K562 (cell line): ENCODE results near the gene NUDT1. TPM values are rescaled to one million over a fixed set of nuclear protein-coding genes. Genes with fewer than 3 reads are reported as not detected.

Source experiments
- ATAC-seq: fragments of 200-7000 bp; cut with Tn5 transposase; 3 replicates; pipeline ENCODE4 v1.9.1; 2020; ENCODE audit warnings: moderate library complexity
- BruUV-seq: library from RNA; stranded (reverse); fragments of 400-500 nt; replicated peaks from 2 replicates; lab custom pipeline; 2021; lab: Mats Ljungman, UMichigan
- CTCF ChIA-PET: fragments of 300-600 bp; formaldehyde crosslinking; extraction: SDS; loops from one replicate; lab custom pipeline; 2021; ENCODE audit warnings: low intra/inter-chr PET ratio; lab: Yijun Ruan, JAX
- POLR2A ChIA-PET: fragments of 300-600, 350-650 bp; sonication (Branson Sonifier 250); formaldehyde crosslinking; extraction: SDS; loops from one replicate; lab custom pipeline; 2021; ENCODE audit warnings: antibody characterized with exemption, inconsistent platforms; lab: Yijun Ruan, JAX
- DNase-seq, 4 experiments: peaks; one replicate each; pipeline versions ENCODE4 v3.0.0 to v3.0.0-alpha.2; 2011 to 2018; ENCODE audit warnings: low spot score in 3 of 4, mixed read lengths in 3 of 4; ENCODE audit errors: extremely low read depth in 1 of 4
- FAIRE-seq: peaks from 2 replicates; lab custom pipeline; 2011; peaks lifted over from hg19 to GRCh38; lab: Jason Lieb, UNC
- H2AFZ ChIP-seq: 2 replicates; pipeline ENCODE4 v1.6.0; 2011; ENCODE audit warnings: low read depth, low read length, control low read depth, inconsistent platforms
- H3K27ac ChIP-seq: fragments of 200-600 bp; 3 replicates; pipeline ENCODE4 v1.8.0; 2011; ENCODE audit warnings: low read depth, mild to moderate bottlenecking, control low read depth, inconsistent platforms, low read length, moderate library complexity, mixed read lengths; ENCODE audit errors: extremely low read depth
- H3K27me3 ChIP-seq, 2 experiments: fragments of 300-600 bp in 1 of 2; 2 replicates in 1 of 2; 3 replicates in 1 of 2; pipeline versions ENCODE4 v1.6.0 to v1.8.0; 2011; ENCODE audit warnings: inconsistent platforms in 2 of 2, low read length in 2 of 2, mild to moderate bottlenecking in 1 of 2, mixed read lengths in 1 of 2, moderate library complexity in 1 of 2; ENCODE audit not compliant: control insufficient read depth in 2 of 2, insufficient read depth in 2 of 2
- H3K36me3 ChIP-seq: fragments of 300-600 bp; 3 replicates; pipeline ENCODE4 v1.8.0; 2011; ENCODE audit warnings: mild to moderate bottlenecking, low read length, inconsistent platforms; ENCODE audit not compliant: control insufficient read depth, insufficient read depth
- H3K4me1 ChIP-seq, 2 experiments: fragments of 200-600 bp in 1 of 2; replicated peaks in 1 of 2; 2 replicates in 1 of 2; 3 replicates in 1 of 2; pipeline versions ENCODE4 v1.5.1 to v1.8.0; 2011; ENCODE audit warnings: inconsistent platforms in 2 of 2, low read length in 2 of 2, mild to moderate bottlenecking in 1 of 2, mixed read lengths in 1 of 2, moderate library complexity in 1 of 2; ENCODE audit not compliant: control insufficient read depth in 2 of 2, insufficient read depth in 2 of 2
- H3K4me2 ChIP-seq: 2 replicates; pipeline ENCODE4 v1.6.1; 2011; ENCODE audit warnings: low read length, control low read depth, inconsistent platforms, mixed read lengths; ENCODE audit not compliant: insufficient read depth
- H3K4me3 ChIP-seq: fragments of 200-600 bp; sonication (generic), shearing (Covaris generic); 2 replicates; pipeline ENCODE4 v1.5.1; 2016; ENCODE audit warnings: control low read depth, inconsistent platforms
- H3K79me2 ChIP-seq: fragments of 200-600 bp; 3 replicates; pipeline ENCODE4 v1.8.0; 2011; ENCODE audit warnings: low read length, inconsistent platforms; ENCODE audit not compliant: control insufficient read depth, insufficient read depth
- H3K9ac ChIP-seq, 2 experiments: 2 replicates each; pipeline versions ENCODE4 v1.6.0 to v1.6.1; 2011; ENCODE audit warnings: low read depth in 2 of 2, low read length in 2 of 2, control low read depth in 1 of 2, inconsistent platforms in 1 of 2, mild to moderate bottlenecking in 1 of 2, mixed read lengths in 1 of 2; ENCODE audit not compliant: insufficient read depth in 1 of 2
- H3K9me1 ChIP-seq: one replicate; pipeline ENCODE4 v1.6.0; 2011; ENCODE audit warnings: inconsistent platforms, mild to moderate bottlenecking, low read length, moderate library complexity; ENCODE audit not compliant: control insufficient read depth, insufficient read depth
- H3K9me3 ChIP-seq: replicated peaks from 2 replicates; pipeline ENCODE4 v1.5.1; 2011; ENCODE audit warnings: low read depth, low read length, inconsistent platforms; ENCODE audit not compliant: control insufficient read depth, insufficient read depth
- H4K20me1 ChIP-seq: replicated peaks from 2 replicates; pipeline ENCODE4 v1.6.1; 2011; ENCODE audit warnings: low read length, inconsistent platforms, mixed read lengths; ENCODE audit not compliant: control insufficient read depth, insufficient read depth
- ARID1B ChIP-seq: fragments of 450-650 bp; IDR thresholded peaks from 2 replicates; pipeline ENCODE4 v1.6.1; 2016; ENCODE audit warnings: antibody characterized with exemption, mild to moderate bottlenecking, inconsistent platforms
- ATF1 ChIP-seq, 2 experiments: fragments of 450-650 bp in 1 of 2; IDR thresholded peaks; 2 replicates each; pipeline ENCODE4 v1.6.1; 2016; ENCODE audit warnings: missing compliant biosample characterization in 1 of 2, missing genetic modification characterization in 1 of 2
- CEBPB ChIP-seq: fragments of 450-650 bp; IDR thresholded peaks from 2 replicates; pipeline ENCODE4 v1.6.1; 2016; ENCODE audit warnings: missing genetic modification characterization, missing compliant biosample characterization
- MCM5 ChIP-seq: fragments of 450-650 bp; IDR thresholded peaks from 2 replicates; pipeline ENCODE4 v1.6.1; 2016; ENCODE audit warnings: low read depth
- PHF20 ChIP-seq: fragments of 450-650 bp; IDR thresholded peaks from 2 replicates; pipeline ENCODE4 v1.6.1; 2018; ENCODE audit not compliant: partially characterized antibody
- POLR2G ChIP-seq: fragments of 200-400 bp; formaldehyde crosslinking; IDR thresholded peaks from 2 replicates; pipeline ENCODE4 v1.6.1; 2017; ENCODE audit warnings: low read depth, mild to moderate bottlenecking, antibody characterized with exemption, low read length, moderate library complexity
- SMARCA4 ChIP-seq: fragments of 450-650 bp; IDR thresholded peaks from 2 replicates; pipeline ENCODE4 v1.6.1; 2016
- ZC3H4 ChIP-seq: sonication (generic); formaldehyde crosslinking; IDR thresholded peaks from 2 replicates; pipeline ENCODE4 v1.9.0; 2021; ENCODE audit warnings: missing genetic modification reagents, borderline replicate concordance
- ZNF354B ChIP-seq: fragments of 250-450 bp; sonication (Bioruptor Pico); IDR thresholded peaks from 2 replicates; pipeline ENCODE4 v1.4.0; 2020
- WGBS: fragments of 100-300 bp; shearing (Covaris generic); methylation state at CpG from one replicate; pipeline ENCODE4 v1.1.6; 2016; ENCODE audit warnings: low coverage, mixed read lengths; ENCODE audit not compliant: insufficient coverage; ENCODE audit errors: missing lambda C conversion rate; 5-methylcytosine and 5-hydroxymethylcytosine counted together
- in situ Hi-C: fragments of 300-500 bp; cut with MboI; formaldehyde crosslinking; loops from 4 replicates; pipeline ENCODE4 v1.15.0; 2018; ENCODE audit warnings: inconsistent platforms, mixed read lengths
- intact Hi-C: fragments of 100-400 bp; cut with micrococcal nuclease; formaldehyde crosslinking; loops from 2 replicates; pipeline ENCODE4 v1.14.2; 2022
- polyA plus RNA-seq, 8 experiments: library from polyadenylated mRNA; depleted of rRNA in 4 of 8; stranded (reverse) in 5 of 8; unstranded in 3 of 8; fragments of >200 nt; fragmentation: Nextera tagmentation in 2 of 8; fragmentation: Illumina TruSeq in 1 of 8; extraction: Ambion mirVana in 2 of 8; extraction: Trizol in 1 of 8; gene quantifications; 2 replicates each; pipeline versions ENCODE4 v1.2.1 to v1.2.3, GENCODE V29; 2011 to 2014; ENCODE audit warnings: inconsistent platforms in 1 of 8, missing spikeins in 1 of 8
- total RNA-seq, 7 experiments: library from RNA; depleted of rRNA in 6 of 7; stranded (reverse); fragments of >200 nt in 6 of 7; fragmentation: Illumina TruSeq in 2 of 7; extraction: Trizol in 2 of 7; gene quantifications; 2 replicates each; pipeline versions ENCODE4 v1.2.1 to v1.2.3, GENCODE V29; 2011 to 2021; ENCODE audit warnings: low replicate concordance in 1 of 7
- TF ChIP-seq, protein P1 (sequence below), 2 experiments: fragments of 250-450 bp in 1 of 2; fragments of 450-650 bp in 1 of 2; sonication (Bioruptor Pico) in 1 of 2; IDR thresholded peaks; 2 replicates each; pipeline versions ENCODE4 v1.6.1 to v1.8.0; 2016 to 2021; ENCODE audit warnings: mild to moderate bottlenecking in 2 of 2, moderate library complexity in 2 of 2, missing compliant biosample characterization in 1 of 2, missing genetic modification characterization in 1 of 2
- TF ChIP-seq, protein P2 (sequence below): fragments of 250-450 bp; sonication (Bioruptor Pico); IDR thresholded peaks from 2 replicates; pipeline ENCODE4 v1.5.0; 2020; ENCODE audit warnings: mild to moderate bottlenecking
- TF ChIP-seq, protein P3 (sequence below): sonication (generic); formaldehyde crosslinking; IDR thresholded peaks from 2 replicates; pipeline ENCODE4 v1.9.0; 2022; ENCODE audit warnings: mild to moderate bottlenecking, missing genetic modification reagents
- TF ChIP-seq, protein P4 (sequence below): IDR thresholded peaks from 2 replicates; pipeline ENCODE4 v1.6.1; 2014; ENCODE audit warnings: antibody characterized with exemption

Gene NUDT1
- total and polyA plus RNA-seq, 9 of the 15 experiments (the other 6 are each of a cell fraction or from before 2014, with no cell fraction given) = 5.3 to 73.3 (median 29.6) TPM

DNA sequence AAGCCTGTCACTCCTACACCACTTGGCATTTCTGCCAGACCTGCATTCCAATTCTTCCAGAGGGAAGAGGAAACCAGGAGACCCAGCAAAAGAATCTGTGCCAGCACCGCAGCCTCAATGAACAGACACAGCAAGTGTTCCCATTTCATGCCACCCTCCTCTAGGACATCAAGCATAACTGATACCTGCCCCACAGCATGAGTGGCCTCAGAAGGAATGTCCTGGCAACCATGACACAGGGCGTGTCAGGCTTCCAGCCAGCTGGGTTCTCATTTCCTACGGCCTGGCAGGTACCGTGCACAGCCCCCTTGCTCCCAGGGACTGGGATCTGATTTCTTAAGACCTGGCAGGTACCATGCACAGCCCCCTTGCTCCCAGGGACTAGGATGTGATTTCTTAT is 17.1 kb upstream of the NUDT1 start:
- no peak for ATAC-seq
- Histone ChIP-seq H3K79me2 (peaks cover 11% of the 10 kb centered on the region), H4K20me1 (peaks cover 2% of the 10 kb centered on the region; the same call in 1 of the 2 replicates), H3K27me3 (no peaks in the 10 kb centered on the region), H3K36me3 (peaks cover 88% of the 10 kb centered on the region; the same call in 2 of the 3 replicates), H3K27ac (no peak overlapping the region), H3K4me2 (no peak overlapping the region), H3K9me3 (no peaks in the 10 kb centered on the region), H3K9ac (peak overlapping the region in 1 of 2 experiments; percentile 52; a peak in 2 of 4 replicates), H3K4me1 (peaks cover 0 to 6% of the 10 kb centered on the region in 2 experiments; a peak in 2 of 5 replicates), H3K4me3 (no peak overlapping the region), H2AFZ (no peak overlapping the region), H3K9me1 (no peaks in the 10 kb centered on the region)
- CTCF ChIA-PET = no interaction called here
- intact Hi-C loops = no loop called here
- POLR2A ChIA-PET = interaction anchor here (0.8 kb wide), 1 partner anchor 12 kb away, joined by 3 read pairs; no protein-coding TSS in a partner anchor
- TF ChIP-seq SMARCA4 (no peak), POLR2G (no peak)
- no peak for FAIRE-seq
- no peak for DNase-seq
- in situ Hi-C loops = no loop called here
- WGBS = 100% methylated on average over 4 of the region's 4 CpGs
- BruUV-seq = no TSS peak

DNA sequence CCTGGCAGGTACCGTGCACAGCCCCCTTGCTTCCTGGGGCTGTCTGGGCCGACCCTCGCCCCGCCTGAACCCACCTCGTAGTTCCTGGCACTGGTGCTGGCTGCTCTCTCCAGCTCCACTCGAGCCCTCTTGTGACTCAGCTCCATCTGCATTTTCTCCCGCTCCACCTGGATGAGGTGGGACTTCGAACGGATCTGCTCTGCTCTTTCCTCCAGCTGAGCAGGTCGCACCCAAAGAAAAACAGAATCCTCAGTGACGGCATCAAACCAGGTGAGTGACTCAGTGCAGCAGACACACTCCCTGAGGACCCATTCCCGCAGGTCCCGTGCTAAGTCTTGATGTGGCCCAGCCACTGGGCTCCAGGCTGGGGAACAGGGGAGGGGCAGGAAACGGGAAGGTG is 16.7 kb upstream of the NUDT1 start:
- WGBS = 92% methylated on average over 13 of the region's 14 CpGs
- H2AFZ ChIP-seq = no peak overlapping the region
- no peak for DNase-seq
- H3K27me3 ChIP-seq = no peaks in the 10 kb centered on the region
- H3K9me3 ChIP-seq = no peaks in the 10 kb centered on the region
- ATAC-seq = no peak
- peaks cover 88% of the 10 kb centered on the region; the same call in 2 of the 3 replicates for H3K36me3 ChIP-seq
- H3K4me2 ChIP-seq = no peak overlapping the region
- ChIA-PET CTCF (no interaction called here), POLR2A (interaction anchor here (0.8 kb wide), 1 partner anchor 12 kb away, joined by 3 read pairs; no protein-coding TSS in a partner anchor)
- in situ Hi-C loops (no loop called here), intact Hi-C loops (no loop called here)
- H3K9me1 ChIP-seq = no peaks in the 10 kb centered on the region
- H3K9ac ChIP-seq = peak overlapping the region in 1 of 2 experiments; percentile 52; a peak in 1 of 4 replicates
- FAIRE-seq = no peak
- H3K27ac ChIP-seq = no peak overlapping the region
- H3K79me2 ChIP-seq = peaks cover 15% of the 10 kb centered on the region
- no TSS peak for BruUV-seq
- peaks cover 0 to 6% of the 10 kb centered on the region in 2 experiments; a peak in 2 of 5 replicates for H3K4me1 ChIP-seq
- H4K20me1 ChIP-seq = peaks cover 2% of the 10 kb centered on the region; the same call in 1 of the 2 replicates
- no peak overlapping the region for H3K4me3 ChIP-seq
- TF ChIP-seq, protein P1, sequence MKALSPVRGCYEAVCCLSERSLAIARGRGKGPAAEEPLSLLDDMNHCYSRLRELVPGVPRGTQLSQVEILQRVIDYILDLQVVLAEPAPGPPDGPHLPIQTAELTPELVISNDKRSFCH (CRISPR knock-in tag; IDR thresholded peaks at IDR 0.05) = no peak
- TF ChIP-seq, protein P1 (tag; IDR thresholded peaks at IDR 0.05) = no peak
- TF ChIP-seq, protein P2, sequence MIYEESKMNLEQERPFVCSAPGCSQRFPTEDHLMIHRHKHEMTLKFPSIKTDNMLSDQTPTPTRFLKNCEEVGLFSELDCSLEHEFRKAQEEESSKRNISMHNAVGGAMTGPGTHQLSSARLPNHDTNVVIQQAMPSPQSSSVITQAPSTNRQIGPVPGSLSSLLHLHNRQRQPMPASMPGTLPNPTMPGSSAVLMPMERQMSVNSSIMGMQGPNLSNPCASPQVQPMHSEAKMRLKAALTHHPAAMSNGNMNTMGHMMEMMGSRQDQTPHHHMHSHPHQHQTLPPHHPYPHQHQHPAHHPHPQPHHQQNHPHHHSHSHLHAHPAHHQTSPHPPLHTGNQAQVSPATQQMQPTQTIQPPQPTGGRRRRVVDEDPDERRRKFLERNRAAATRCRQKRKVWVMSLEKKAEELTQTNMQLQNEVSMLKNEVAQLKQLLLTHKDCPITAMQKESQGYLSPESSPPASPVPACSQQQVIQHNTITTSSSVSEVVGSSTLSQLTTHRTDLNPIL (CRISPR knock-in tag) = no peak
- TF ChIP-seq, protein P3, sequence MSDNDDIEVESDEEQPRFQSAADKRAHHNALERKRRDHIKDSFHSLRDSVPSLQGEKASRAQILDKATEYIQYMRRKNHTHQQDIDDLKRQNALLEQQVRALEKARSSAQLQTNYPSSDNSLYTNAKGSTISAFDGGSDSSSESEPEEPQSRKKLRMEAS = no peak
- TF ChIP-seq MCM5 (no peak), ATF1 (CRISPR knock-in tag; IDR thresholded peaks at IDR 0.05) (no peak), ATF1 (tag; IDR thresholded peaks at IDR 0.05) (no peak), ZNF354B (no peak), ARID1B (no peak), ZC3H4 (CRISPR knock-in tag) (no peak), PHF20 (no peak), CEBPB (no peak)
- TF ChIP-seq, protein P4, sequence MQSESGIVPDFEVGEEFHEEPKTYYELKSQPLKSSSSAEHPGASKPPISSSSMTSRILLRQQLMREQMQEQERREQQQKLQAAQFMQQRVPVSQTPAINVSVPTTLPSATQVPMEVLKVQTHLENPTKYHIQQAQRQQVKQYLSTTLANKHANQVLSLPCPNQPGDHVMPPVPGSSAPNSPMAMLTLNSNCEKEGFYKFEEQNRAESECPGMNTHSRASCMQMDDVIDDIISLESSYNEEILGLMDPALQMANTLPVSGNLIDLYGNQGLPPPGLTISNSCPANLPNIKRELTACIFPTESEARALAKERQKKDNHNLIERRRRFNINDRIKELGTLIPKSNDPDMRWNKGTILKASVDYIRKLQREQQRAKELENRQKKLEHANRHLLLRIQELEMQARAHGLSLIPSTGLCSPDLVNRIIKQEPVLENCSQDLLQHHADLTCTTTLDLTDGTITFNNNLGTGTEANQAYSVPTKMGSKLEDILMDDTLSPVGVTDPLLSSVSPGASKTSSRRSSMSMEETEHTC = no peak
